Naive B cell (primary cell): ENCODE data around the gene EHD3. TPM values are rescaled to one million over a fixed set of nuclear protein-coding genes. Genes with fewer than 3 reads are reported as not detected.

Source experiments
- ATAC-seq, 2 donors: fragments of 150-1000 bp; cut with Tn5 transposase; 2 replicates each; pipeline ENCODE4 v1.10.0; 2021; ENCODE audit warnings: low read depth in 2 of 2, mild to moderate bottlenecking in 2 of 2, moderate library complexity in 2 of 2
- DNase-seq: peaks from one replicate; pipeline ENCODE4 v3.0.0; 2022
- H3K27ac Mint-ChIP-seq, 6 donors: one replicate each; pipeline ENCODE4 v1.8.0; 2020 to 2022; ENCODE audit warnings: mild to moderate bottlenecking in 6 of 6, mixed read lengths in 6 of 6, moderate library complexity in 5 of 6, inconsistent platforms in 2 of 6
- H3K27me3 Mint-ChIP-seq, 3 donors: one replicate each; pipeline ENCODE4 v1.8.0; 2021 to 2022; ENCODE audit warnings: mixed read lengths in 3 of 3, mild to moderate bottlenecking in 1 of 3
- H3K36me3 Mint-ChIP-seq, 2 donors: one replicate each; pipeline ENCODE4 v1.8.0; 2020 to 2022; ENCODE audit warnings: mixed read lengths in 2 of 2, inconsistent platforms in 1 of 2, mild to moderate bottlenecking in 1 of 2
- H3K4me1 Mint-ChIP-seq, 3 donors: one replicate each; pipeline ENCODE4 v1.8.0; 2020 to 2022; ENCODE audit warnings: mixed read lengths in 3 of 3, inconsistent platforms in 1 of 3, mild to moderate bottlenecking in 1 of 3, moderate library complexity in 1 of 3
- H3K4me3 Mint-ChIP-seq, 8 donors: one replicate each; pipeline ENCODE4 v1.8.0; 2020 to 2022; ENCODE audit warnings: mild to moderate bottlenecking in 8 of 8, mixed read lengths in 8 of 8, moderate library complexity in 8 of 8, inconsistent platforms in 2 of 8
- H3K9me3 Mint-ChIP-seq, 7 donors: one replicate each; pipeline ENCODE4 v1.8.0; 2020 to 2022; ENCODE audit warnings: mixed read lengths in 7 of 7, mild to moderate bottlenecking in 5 of 7, inconsistent platforms in 2 of 7, moderate library complexity in 1 of 7
- polyA plus RNA-seq, 6 donors: library from polyadenylated mRNA; unstranded; fragments of 300-500 nt; fragmentation: Illumina TruSeq; gene quantifications; one replicate each; pipeline ENCODE4 v1.2.3, GENCODE V29; 2021; ENCODE audit warnings: low read depth in 6 of 6

The EHD3 gene
- polyA plus RNA-seq, 6 donors from 2014 or later: 5.9 to 13.6 (median 10.0) TPM

GRCh38 chr2:31200972-31201371, 33.0 kb upstream of the EHD3 start:
- H3K27me3 Mint-ChIP-seq: no peaks in the 10 kb centered on the region
- H3K4me3 Mint-ChIP-seq: no peak overlapping the region
- no peak for ATAC-seq
- peaks cover 0 to 5% (median 0%) of the 10 kb centered on the region in 7 donors for H3K9me3 Mint-ChIP-seq
- no peaks in the 10 kb centered on the region for H3K4me1 Mint-ChIP-seq
- no peak for DNase-seq
- peaks cover 20 to 36% of the 10 kb centered on the region in 2 donors for H3K36me3 Mint-ChIP-seq
- no peak overlapping the region for H3K27ac Mint-ChIP-seq

DNA sequence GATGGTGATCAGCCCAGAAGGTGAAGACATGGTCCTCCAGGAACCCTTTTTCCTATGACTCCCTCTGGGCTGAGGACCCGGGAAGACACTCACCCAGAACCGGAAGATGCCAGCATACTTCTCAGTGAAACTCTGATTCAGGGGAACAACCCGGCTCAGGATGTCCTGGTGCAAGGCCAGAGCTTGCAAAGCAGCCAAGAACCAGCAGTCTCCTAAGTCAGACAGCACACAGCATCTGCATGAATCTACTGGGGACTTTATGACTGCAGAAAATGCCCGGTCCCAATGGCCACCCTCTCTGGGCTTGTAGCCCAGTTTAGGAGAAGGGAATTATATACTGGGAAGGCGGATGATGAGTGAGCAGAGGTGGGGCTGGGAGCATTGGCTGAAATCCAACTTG, 31.9 kb upstream of the EHD3 start:
- H3K27me3 Mint-ChIP-seq: no peaks in the 10 kb centered on the region

GRCh38 chr2:31202833-31203232, 31.1 kb upstream of the EHD3 start:
- peaks cover 0 to 5% (median 0%) of the 10 kb centered on the region in 7 donors for H3K9me3 Mint-ChIP-seq
- no peak for ATAC-seq
- peaks cover 12 to 36% of the 10 kb centered on the region in 2 donors for H3K36me3 Mint-ChIP-seq
- DNase-seq: no peak
- no peak overlapping the region for H3K27ac Mint-ChIP-seq
- no peak overlapping the region for H3K4me3 Mint-ChIP-seq
- H3K4me1 Mint-ChIP-seq: peaks cover 2 to 9% (median 2%) of the 10 kb centered on the region in 3 donors
- H3K27me3 Mint-ChIP-seq: no peaks in the 10 kb centered on the region

More for the DNA sequence above, 31.9 kb upstream of the EHD3 start:
- peaks cover 0 to 2% (median 0%) of the 10 kb centered on the region in 3 donors for H3K4me1 Mint-ChIP-seq
- no peak overlapping the region for H3K4me3 Mint-ChIP-seq
- peaks cover 19 to 36% of the 10 kb centered on the region in 2 donors for H3K36me3 Mint-ChIP-seq
- ATAC-seq (no peak), DNase-seq (no peak)
- peak overlapping the region in 3 of 6 donors; percentile 3 to 92 (median 33) for H3K27ac Mint-ChIP-seq
- H3K9me3 Mint-ChIP-seq: peaks cover 0 to 5% (median 0%) of the 10 kb centered on the region in 7 donors

GRCh38 chr2:31203916-31204315, 30.0 kb upstream of the EHD3 start:
- Mint-ChIP-seq H3K4me3 (no peak overlapping the region), H3K27me3 (no peaks in the 10 kb centered on the region), H3K27ac (peak overlapping the region in 1 of 6 donors; percentile 33), H3K4me1 (peaks cover 9 to 20% (median 10%) of the 10 kb centered on the region in 3 donors), H3K9me3 (peaks cover 0 to 2% (median 0%) of the 10 kb centered on the region in 7 donors), H3K36me3 (peaks cover 9 to 29% of the 10 kb centered on the region in 2 donors)
- DNase-seq (no peak), ATAC-seq (no peak)

- no peak overlapping the region for H3K4me3 Mint-ChIP-seq
- ATAC-seq: no peak
- H3K36me3 Mint-ChIP-seq: peaks cover 6 to 25% of the 10 kb centered on the region in 2 donors
- peak overlapping the region in 1 of 6 donors; percentile 57 for H3K27ac Mint-ChIP-seq
- no peaks in the 10 kb centered on the region for H3K9me3 Mint-ChIP-seq
- H3K27me3 Mint-ChIP-seq: no peaks in the 10 kb centered on the region
- DNase-seq: no peak
- peaks cover 9 to 26% (median 10%) of the 10 kb centered on the region in 3 donors for H3K4me1 Mint-ChIP-seq
Measured at GRCh38 chr2:31204783-31205182, 29.2 kb upstream of the EHD3 start.

- Mint-ChIP-seq H3K4me1 (peaks cover 9 to 26% (median 10%) of the 10 kb centered on the region in 3 donors), H3K27ac (peak overlapping the region in 1 of 6 donors; percentile 36), H3K36me3 (peaks cover 6 to 25% of the 10 kb centered on the region in 2 donors), H3K27me3 (no peaks in the 10 kb centered on the region), H3K4me3 (no peak overlapping the region), H3K9me3 (no peaks in the 10 kb centered on the region)
- DNase-seq: no peak
- no peak for ATAC-seq
Measured at GRCh38 chr2:31205186-31205585, 28.8 kb upstream of the EHD3 start.

DNA sequence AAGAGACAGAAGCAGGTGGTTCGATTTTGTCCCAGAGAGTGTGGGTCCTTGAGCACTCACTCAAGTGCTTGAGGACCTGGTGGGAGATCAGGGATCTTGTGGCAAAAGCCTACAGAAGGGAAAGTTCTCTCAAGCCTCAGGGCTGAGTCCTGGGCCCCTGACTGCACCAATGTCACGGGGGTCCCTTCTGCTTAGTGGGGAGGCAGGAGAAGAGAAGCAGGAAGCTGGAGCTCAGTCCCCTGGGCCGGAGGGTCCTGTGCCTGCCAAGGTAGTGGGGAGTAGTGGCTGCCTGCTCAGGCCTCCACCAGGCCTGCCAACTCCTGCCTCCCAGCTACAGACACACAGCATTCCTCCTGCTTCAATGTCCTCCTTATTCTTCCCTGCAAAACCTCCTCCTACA, 28.3 kb upstream of the EHD3 start:
- ATAC-seq (no peak), DNase-seq (no peak)
- H3K27ac Mint-ChIP-seq: peak overlapping the region in 1 of 6 donors; percentile 36
- no peak overlapping the region for H3K4me3 Mint-ChIP-seq
- H3K36me3 Mint-ChIP-seq: peaks cover 6 to 25% of the 10 kb centered on the region in 2 donors
- H3K27me3 Mint-ChIP-seq: no peaks in the 10 kb centered on the region
- no peaks in the 10 kb centered on the region for H3K9me3 Mint-ChIP-seq
- H3K4me1 Mint-ChIP-seq: peaks cover 9 to 26% (median 10%) of the 10 kb centered on the region in 3 donors

DNA sequence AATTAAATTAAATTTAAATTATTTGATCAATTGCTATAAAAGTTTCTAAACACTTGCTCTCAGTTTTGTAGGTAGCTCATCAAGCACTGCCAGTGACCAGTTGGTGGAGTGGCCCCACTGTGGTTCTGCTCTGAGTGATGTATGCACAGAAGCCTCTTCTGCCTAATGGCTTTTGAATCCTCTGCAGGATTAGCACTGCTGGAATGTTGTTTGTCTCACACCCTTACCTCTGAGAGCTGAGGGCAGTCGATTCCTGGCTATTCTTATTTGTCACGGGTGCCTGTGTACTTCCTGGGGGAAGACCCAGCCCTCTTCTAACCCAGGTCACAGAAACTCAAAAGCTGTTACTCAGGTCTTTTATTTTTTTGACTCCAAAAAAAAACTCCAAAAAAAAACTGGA, 26.2 kb upstream of the EHD3 start:
- Mint-ChIP-seq H3K27ac (peak overlapping the region in 2 of 6 donors; percentile 52 to 65), H3K4me3 (peak overlapping the region in 1 of 8 donors; percentile 41), H3K9me3 (no peaks in the 10 kb centered on the region), H3K36me3 (peaks cover 0 to 10% of the 10 kb centered on the region in 2 donors), H3K4me1 (peaks cover 9 to 28% (median 10%) of the 10 kb centered on the region in 3 donors), H3K27me3 (no peaks in the 10 kb centered on the region)
- ATAC-seq: peak; percentile 28 to 50
- no peak for DNase-seq

DNA sequence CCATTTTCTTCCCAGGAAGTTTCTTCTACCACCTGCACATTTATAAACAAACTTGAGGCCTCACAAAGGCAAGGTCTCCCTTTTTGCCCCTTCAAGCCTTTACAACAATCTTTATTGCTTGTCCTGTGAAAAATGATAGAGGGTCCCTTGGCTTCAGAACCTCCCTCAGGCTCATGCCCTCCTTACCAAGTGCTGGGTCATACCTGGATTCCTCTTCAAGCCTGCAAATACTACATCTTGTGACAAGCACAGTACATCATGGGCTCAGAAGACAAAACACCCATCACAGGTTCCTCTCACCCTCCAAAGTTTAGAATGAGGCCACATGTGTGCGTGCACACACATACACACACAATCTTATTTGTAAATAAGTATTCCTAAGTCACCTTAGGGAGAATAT, 25.7 kb upstream of the EHD3 start:
- peaks cover 9 to 30% (median 10%) of the 10 kb centered on the region in 3 donors for H3K4me1 Mint-ChIP-seq
- no peak for ATAC-seq
- DNase-seq: no peak
- H3K36me3 Mint-ChIP-seq: peaks cover 0 to 6% of the 10 kb centered on the region in 2 donors
- no peaks in the 10 kb centered on the region for H3K9me3 Mint-ChIP-seq
- H3K27me3 Mint-ChIP-seq: no peaks in the 10 kb centered on the region
- peak overlapping the region in 4 of 8 donors; percentile 22 to 57 (median 34) for H3K4me3 Mint-ChIP-seq
- H3K27ac Mint-ChIP-seq: peak overlapping the region in 1 of 6 donors; percentile 65

- no peak for ATAC-seq
- Mint-ChIP-seq H3K9me3 (no peaks in the 10 kb centered on the region), H3K27me3 (no peaks in the 10 kb centered on the region), H3K4me1 (peaks cover 46 to 67% (median 49%) of the 10 kb centered on the region in 3 donors), H3K36me3 (no peaks in the 10 kb centered on the region), H3K27ac (peak overlapping the region in 1 of 6 donors; percentile 15), H3K4me3 (no peak overlapping the region)
- DNase-seq: no peak
Measured at GRCh38 chr2:31212659-31213600, 21.0 kb upstream of the EHD3 start.

- Mint-ChIP-seq H3K9me3 (peaks cover 0 to 2% (median 0%) of the 10 kb centered on the region in 7 donors), H3K36me3 (no peaks in the 10 kb centered on the region), H3K4me1 (peaks cover 48 to 67% (median 52%) of the 10 kb centered on the region in 3 donors), H3K4me3 (peak overlapping the region in 6 of 8 donors; percentile 52 to 89 (median 68)), H3K27me3 (no peaks in the 10 kb centered on the region), H3K27ac (peak overlapping the region in 4 of 6 donors; percentile 51 to 99 (median 88))
- ATAC-seq: peak; percentile 37 to 68
- peak; percentile 27 for DNase-seq
Measured at GRCh38 chr2:31213601-31214443, 20.1 kb upstream of the EHD3 start.

DNA sequence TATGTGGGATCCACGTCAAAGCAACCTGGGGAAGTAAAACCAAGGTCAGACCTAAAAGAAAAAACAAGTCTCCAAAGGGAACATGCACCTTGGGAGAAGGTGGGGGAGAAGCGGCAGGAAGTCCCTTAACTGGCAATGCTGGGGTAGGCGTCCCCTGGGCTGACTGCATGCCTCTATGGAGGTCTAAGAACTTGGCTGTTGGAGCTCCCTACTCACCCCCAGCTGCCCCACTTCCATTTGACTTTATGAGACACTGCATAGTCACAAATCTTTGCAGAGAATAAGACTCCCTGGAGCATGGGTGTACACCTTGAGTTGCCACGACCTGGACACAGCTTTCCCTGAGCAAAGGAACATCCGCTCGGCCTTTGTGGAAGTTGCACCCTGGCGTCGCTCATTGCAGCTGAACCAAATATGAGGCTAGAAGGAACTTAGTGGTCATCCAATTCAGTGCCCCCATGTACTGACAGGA, 19.5 kb upstream of the EHD3 start:
- peak overlapping the region in 7 of 8 donors; percentile 52 to 89 (median 64) for H3K4me3 Mint-ChIP-seq
- H3K27me3 Mint-ChIP-seq: no peaks in the 10 kb centered on the region
- H3K27ac Mint-ChIP-seq: peak overlapping the region; percentile 51 to 99 (median 84)
- H3K4me1 Mint-ChIP-seq: peaks cover 55 to 67% (median 58%) of the 10 kb centered on the region in 3 donors
- DNase-seq: no peak
- peaks cover 0 to 4% (median 0%) of the 10 kb centered on the region in 7 donors for H3K9me3 Mint-ChIP-seq
- no peaks in the 10 kb centered on the region for H3K36me3 Mint-ChIP-seq
- no peak for ATAC-seq

- DNase-seq (no peak), ATAC-seq (no peak)
- Mint-ChIP-seq H3K4me1 (peaks cover 68 to 90% (median 79%) of the 10 kb centered on the region in 3 donors), H3K4me3 (peak overlapping the region in 7 of 8 donors; percentile 1 to 86 (median 58)), H3K36me3 (no peaks in the 10 kb centered on the region), H3K27me3 (no peaks in the 10 kb centered on the region), H3K27ac (peak overlapping the region; percentile 92 to 99 (median 96)), H3K9me3 (peaks cover 0 to 4% (median 0%) of the 10 kb centered on the region in 7 donors)
Measured at GRCh38 chr2:31216734-31217133, 17.2 kb upstream of the EHD3 start.
